ENCODE results near the gene PROSER3.

PROSER3 gene

DNA sequence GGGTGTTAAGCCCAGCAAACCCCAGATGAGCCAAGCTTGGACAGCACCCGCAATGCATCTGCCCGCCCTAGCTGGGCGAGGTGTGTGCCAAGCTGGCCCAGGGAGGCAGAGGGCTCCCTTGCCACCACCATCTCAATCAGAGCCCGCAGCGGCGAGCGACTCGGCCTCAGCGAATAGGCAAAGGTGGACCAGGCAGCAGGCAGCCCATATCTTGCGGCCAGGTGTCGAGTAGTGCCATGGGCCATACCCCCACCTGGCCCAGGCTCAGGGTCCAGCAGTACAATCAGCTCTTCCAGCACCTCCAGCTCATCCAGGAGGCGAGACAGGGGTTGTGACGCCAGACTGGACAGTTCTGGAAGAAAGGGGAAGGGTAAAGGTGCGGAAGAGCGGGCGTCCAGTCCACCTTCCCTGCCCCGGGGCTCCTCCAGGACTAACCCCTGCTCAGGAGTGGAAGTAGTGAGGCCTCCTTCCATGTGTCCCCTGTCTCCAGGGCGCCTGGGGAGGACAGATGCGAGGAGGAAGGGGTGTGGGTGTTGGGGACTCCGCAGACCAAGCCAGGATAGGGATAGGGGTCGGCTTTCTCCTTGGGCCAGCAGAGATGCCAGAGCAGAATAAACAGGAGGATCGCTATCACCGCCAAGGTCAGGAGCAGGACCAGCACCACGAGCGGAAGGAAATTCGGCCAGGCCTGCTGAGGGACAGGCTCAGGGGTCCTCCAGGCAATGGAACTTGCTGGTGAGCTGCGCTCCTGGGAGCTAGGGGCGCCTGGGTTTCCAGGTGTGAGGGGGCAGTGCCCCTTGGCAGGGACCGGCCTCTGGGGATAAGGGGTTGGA, 18.5 kb upstream of the PROSER3 start:
- no peak for DNase-seq

DNA sequence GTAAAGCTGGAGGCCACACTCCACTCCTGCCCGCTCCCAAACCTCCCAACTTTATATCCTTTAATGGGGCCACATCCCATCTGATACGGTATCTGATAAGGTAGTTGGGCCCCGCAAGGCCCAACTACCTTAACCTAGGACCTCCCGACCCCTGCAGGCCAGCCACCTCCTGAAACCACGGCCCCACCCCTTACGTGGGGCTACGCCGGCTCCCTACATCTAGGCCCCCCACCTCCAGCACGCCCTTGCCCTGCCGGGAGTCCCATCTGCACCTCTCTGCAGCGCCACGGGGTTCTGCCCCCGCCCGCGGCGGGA, 17.9 kb upstream of the PROSER3 start:
- DNase-seq, result no peak

DNA sequence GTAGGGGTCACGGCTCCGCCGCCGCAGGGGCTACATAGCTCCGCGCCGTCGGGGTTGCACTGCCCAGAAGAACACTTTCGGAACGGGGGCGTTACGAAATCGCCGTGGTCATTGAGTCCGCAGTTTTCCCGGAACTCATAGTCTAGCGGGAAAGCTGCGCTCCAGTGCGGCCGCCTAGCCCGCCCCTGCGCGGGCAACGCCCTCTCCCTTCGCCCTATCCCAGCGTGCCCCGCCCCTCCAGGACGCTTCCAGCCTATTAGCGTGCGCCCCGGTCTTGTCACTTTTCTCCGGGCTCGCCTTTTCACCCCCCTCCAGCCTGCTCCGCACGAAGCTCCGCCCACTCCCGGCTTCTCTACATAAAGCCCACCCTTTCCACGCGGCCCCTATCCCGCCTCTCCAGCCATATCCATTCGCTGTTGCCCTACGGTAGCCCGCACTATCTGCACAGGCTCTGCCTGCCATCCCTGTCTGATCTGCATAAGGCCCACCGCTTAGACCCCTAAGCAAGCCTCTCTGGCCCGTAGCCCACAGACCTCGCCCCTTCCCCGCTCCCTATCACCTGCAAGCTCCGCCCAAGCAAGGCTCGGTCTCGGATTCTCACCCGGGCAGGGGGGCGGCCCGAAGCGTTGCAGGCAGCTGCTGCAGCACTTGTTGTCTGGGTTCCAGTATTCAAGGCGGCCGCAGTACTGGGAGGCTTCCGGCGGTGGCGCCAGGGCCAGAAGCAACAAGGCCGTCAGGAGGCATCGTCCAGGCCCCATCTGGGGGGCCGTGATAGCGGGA, 17.4 kb upstream of the PROSER3 start:
- peak; percentile 99 for DNase-seq

DNA sequence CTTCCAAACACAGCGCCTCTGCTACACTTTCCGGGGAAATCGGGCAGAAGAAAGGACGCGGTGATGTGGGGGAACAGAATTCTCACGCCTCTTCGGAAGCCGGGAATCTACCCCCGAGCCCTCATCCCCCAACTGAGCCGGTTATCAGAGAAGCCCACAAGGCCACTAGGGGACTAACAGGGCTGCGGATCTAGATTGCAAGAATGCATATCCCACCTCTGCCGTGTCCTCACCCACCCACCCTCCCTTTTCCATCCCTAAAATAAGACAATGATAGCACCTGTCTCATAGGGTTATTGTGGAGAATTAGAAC, 16.8 kb upstream of the PROSER3 start:
- DNase-seq, result no peak

DNA sequence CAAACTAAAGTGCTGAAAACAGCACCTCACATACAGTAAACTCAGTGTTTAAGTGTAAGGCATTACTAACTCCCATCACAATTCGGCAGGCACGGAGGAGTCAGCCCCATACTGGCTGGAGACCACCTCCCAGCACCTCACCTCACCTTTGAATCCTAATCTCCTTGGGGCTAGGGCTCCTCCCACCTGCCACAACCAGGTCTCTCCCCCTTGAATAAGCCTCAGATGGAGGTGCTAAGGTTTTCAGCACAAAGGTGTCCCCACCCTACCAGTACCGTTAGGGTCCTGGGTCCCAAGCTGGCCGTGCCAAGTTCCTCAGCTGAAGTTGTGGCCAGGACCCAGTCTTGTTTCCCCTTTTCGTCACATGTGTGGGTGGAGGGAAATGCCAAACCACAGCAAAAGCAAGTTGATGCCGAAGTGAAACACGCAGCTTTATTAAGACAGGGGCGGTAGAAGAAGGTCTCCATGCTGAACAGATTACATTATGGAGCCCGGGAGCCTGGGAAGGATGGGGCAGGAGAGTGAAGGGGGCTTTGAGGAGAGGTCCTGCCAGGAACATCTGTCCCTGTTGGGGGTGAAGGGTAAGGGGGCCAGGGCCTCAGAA, 15.8 kb upstream of the PROSER3 start, which contains the start of gene IGFLR1:
TSS of gene IGFLR1 (minus strand) at position 332 of the 604 bp plus-strand sequence. CDS start 1,272 bp downstream, outside the sequence.
- peak; percentile 90 to 96 (median 94) for DNase-seq

DNA sequence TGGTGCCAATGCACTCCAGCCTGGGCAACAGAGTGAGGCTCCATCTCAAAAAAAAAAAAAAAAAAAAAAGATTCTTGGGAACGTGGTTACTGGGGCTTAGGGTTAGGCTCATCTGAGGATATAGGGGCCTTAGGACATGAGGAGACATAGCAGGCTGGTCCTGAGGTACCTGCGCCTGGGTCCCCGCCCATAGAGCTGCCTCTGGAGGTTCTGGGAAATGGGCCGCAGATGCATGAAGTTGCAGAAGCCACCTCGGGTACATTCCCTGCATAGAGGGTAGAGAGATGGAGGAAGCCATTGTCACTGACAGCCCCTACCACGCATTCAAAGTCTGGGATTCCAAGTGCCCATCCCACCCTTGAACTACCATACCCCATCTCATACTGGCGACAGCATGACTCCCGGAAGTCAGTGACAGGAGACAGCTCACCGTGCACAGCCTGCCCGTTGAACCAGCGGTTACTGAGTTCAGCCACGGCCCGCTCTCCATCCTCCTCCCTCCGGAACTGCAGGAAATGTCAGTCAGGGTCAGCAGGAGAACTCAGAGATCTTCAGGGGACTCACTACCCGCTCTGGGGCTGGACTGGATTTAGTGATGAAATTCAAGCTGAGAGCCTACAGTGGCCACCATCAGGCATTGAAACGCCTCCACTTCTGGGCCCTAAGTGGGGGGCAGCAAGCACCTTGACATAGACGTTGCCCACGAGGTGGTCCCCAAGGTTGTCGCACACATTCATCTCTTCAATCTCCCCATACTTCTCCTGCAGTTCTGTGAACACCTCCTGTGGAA, 14.1 kb upstream of the PROSER3 start:
- no peak for DNase-seq

DNA sequence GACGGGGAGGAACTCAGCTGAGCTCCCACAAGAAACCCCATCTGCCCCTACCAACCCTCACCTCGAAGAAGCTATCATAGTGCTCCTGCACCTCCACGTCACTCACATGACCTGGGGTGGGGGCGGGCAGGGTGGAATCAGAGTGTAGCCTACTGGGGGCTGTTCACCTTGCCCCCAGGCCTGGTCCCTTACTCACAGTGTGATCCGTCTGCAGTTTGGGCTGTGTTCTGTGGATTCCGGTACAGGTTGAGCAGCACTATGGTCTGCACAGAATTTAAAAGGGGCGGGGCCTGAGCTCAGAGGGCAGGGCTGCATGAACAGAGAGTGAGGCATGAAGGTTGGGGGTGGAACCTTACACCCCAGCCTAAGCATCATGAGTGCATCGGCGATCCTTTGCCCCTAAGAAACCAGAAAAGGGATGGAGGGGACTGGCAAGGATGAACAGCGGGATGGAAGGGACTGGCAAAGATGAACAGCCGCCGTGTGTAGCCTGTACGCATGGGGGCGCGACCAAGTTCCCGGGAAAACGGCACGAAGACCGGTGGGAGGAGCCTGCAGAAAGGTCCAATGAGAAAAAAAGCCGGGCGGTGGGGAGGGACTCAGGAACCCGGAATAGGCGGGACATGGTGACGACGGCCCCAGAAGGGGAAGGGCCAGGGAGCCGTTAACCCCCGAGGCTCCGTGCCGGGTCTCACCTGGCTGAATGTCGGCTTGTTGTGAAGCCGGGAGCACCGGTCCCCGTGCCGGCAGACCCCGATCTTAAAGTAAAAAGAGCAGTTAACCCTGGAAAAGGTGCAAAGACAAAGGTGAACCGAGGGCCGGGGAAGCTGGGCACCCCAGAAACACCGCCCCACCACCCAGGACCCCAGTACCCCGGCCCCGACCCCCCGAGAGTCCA, 13.3 kb upstream of the PROSER3 start:
- peak; percentile 98 for DNase-seq

DNA sequence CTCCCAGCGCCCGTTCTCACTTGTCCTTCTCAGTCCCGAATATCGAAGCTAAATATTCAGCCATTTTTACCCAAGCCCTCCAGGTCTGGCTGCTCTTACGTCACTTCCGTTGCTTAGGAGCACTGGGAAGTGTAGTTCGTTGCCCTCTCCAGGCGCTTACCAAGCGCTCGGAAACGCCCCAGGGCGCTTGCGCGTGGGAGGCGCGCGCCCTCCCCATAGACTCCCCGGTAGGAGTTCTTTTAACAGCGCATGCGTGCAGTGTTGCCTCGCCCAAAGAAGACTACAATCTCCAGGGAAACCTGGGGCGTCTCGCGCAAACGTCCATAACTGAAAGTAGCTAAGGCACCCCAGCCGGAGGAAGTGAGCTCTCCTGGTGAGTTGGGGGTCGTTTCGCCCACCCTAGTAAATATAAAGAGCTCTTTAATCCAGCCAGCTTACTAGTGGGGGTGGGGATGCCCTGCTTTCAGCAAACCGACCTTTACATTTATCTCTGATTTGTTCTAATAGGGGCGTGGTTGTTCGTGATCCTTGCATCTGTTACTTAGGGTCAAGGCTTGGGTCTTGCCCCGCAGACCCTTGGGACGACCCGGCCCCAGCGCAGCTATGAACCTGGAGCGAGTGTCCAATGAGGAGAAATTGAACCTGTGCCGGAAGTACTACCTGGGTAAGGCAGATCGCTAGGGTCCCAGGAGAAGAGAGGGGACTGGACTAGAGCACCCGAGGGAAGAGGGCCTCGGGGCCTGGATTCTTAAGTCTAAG, 12.5 kb upstream of the PROSER3 start, which contains the start of the genes PSENEN and U2AF1L4:
TSS of gene PSENEN (plus strand) at position 324 of the 759 bp plus-strand sequence. CDS start at position 604, 280 bp downstream.
TSS of gene U2AF1L4 (minus strand) at position 91 of the 759 bp plus-strand sequence. CDS start at position 64, 27 bp downstream.
- DNase-seq, result peak; percentile 99 to 100 (median 100)

DNA sequence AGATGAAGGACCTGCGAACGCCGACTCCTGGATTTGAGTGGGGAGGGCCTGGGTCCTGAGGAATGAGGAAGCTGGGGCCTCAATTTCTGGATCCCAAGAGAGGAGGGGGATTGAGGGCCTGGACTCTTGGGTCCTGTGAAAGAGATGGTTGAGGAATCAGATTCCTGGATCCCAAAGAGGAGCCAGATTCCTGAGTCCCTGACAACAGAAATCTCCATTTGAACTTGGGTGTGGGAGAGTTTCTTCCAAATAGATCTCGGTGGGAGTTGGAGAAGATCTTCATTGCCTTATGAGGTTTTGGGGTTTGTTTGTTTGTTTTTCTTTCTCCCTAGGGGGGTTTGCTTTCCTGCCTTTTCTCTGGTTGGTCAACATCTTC, 11.9 kb upstream of the PROSER3 start:
- no peak for DNase-seq

DNA sequence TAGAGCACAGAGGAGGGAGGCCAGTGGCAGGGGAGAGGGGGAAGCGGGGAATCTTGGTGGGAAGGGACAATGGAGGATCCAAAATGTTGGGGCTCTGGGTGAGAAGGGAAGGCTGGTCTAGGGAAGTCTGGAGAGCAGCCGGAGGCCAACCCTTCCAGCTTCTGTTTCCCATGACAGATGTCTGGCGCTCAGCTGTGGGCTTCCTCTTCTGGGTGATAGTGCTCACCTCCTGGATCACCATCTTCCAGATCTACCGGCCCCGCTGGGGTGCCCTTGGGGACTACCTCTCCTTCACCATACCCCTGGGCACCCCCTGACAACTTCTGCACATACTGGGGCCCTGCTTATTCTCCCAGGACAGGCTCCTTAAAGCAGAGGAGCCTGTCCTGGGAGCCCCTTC, 11.4 kb upstream of the PROSER3 start:
- peak in 2 of 3 donors; percentile 22 to 26 for DNase-seq

DNA sequence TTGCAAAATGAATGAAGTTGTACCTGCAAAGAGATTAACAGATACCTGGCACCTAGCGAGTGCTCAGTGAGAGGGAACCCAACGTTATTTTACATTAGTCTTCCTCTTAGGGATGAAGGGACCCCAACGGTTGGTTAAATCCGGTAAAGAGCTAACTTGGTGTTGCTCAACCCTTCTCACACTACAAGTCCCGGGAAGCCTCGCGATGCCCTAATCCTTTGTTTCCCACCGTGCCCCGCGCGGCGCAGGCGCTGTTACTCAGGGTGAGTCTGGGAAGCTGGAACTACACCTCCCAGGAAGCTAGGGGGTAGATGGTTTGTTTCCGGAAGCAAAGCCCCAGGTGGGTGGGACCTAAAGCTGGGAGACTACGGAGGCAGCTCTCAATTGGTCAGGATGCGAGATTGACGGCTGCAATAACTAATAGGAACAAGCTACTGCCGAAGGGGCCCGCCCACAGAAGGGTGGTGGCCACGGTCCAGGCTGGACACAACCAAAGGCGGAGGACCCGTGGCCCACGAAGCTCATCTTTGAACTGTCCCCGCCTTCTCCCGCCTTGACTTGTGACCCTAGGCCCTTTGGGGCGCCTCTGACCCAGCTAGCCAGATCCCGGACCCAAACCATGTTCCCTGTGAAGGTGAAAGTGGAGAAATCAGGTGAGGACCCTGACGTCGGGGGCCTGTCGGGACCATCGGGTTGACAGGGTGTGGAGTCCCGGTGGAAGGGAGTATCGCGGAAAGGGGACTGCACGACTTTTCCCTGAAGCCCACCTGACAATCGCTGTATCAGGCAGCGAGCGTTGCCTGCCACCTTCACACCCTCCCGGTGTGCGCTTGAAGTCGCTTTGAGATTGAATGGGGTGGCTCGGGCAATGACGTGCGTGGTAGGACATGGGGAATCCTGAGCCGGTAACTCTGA, 9.6 kb upstream of the PROSER3 start, which contains the start of gene LIN37:
TSS of gene LIN37 (plus strand) at position 471 of the 915 bp plus-strand sequence. CDS start at position 620, 149 bp downstream.
- DNase-seq, result peak; percentile 99 to 100 (median 100)

DNA sequence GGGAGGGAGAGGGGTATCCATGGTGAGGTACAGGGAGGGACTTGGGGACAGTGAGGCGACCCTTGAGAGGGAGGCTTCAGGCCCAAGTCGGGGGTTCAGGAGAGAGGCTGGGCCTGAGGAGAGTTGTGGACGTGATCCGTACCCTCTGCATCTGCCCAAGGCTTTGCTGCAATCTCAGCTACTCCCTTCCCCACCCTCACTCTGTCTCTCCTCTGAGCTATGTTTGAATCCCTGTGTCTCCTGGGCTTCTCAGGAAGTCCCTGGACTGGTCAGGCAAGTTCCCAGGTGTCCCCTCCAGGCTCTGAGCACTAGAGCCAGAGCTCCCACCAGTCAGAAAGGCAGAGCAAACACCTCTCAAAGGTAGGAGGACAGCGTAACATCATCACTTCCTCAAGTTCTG, 7.8 kb upstream of the PROSER3 start:
- DNase-seq, result no peak

DNA sequence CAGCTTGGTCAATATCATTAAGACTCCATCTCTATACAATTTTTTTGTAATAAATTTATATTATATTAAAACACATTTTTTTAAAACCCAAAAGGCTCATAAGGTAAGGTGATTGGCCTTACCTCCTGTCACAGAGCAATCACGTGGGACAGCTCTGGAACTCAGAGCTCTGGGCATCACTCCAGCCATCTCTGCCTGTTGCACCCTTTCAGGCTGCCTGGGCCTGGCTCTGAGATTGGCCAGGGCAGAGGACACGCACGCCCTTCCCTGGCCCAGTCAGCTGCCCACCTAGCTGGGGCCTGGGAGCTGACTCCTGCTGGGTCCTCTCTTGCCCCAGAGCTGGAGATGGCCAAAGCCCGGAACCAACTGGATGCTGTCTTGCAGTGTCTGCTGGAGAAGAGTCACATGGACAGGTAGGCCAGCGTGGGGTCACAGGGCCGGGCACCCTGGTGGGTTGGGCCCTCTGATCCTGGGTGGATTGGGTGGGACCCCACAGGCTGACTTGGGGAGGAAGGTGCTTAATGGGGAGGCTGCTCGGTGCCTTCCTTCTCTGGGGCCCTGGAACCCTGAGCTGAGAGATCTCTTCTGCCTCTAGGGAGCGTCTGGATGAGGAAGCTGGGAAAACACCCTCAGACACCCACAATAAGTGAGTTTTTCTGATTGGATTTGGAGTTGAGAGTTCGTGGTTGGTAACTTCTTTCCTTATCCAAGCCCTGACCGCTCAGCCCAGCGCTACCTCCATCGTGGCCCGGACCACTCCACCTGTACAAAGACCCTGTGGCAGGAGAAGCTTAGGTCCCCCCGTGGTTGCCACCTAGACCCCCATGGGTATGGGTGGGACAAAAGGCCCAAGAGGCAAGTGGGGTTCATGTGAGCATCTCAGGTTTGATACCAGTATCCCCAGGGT, 5.9 kb upstream of the PROSER3 start:
- peak; percentile 30 to 46 (median 45) for DNase-seq

DNA sequence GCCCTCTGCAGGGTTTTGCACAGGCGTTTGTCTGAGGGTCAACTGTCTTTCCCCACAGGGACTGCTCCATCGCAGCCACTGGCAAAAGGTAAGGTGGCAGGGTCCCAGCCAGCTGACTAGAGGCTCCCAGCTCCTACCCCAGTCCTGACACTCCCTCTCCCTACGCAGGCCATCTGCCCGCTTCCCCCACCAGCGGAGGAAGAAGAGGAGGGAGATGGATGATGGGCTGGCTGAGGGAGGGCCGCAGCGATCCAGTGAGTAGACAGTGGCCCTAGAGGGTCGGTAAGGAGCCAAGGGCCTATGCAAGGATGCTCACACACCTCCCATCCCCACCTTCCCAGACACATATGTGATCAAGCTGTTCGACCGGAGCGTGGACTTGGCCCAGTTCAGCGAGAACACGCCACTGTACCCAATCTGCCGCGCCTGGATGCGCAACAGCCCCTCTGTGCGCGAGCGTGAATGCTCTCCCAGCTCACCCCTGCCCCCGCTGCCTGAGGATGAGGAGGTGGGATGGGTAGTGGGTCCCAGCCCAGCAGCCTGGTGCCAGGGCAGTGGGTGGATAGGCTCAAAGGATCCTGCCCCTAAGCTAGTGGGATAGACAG, 5.1 kb upstream of the PROSER3 start:
- DNase-seq, result no peak

DNA sequence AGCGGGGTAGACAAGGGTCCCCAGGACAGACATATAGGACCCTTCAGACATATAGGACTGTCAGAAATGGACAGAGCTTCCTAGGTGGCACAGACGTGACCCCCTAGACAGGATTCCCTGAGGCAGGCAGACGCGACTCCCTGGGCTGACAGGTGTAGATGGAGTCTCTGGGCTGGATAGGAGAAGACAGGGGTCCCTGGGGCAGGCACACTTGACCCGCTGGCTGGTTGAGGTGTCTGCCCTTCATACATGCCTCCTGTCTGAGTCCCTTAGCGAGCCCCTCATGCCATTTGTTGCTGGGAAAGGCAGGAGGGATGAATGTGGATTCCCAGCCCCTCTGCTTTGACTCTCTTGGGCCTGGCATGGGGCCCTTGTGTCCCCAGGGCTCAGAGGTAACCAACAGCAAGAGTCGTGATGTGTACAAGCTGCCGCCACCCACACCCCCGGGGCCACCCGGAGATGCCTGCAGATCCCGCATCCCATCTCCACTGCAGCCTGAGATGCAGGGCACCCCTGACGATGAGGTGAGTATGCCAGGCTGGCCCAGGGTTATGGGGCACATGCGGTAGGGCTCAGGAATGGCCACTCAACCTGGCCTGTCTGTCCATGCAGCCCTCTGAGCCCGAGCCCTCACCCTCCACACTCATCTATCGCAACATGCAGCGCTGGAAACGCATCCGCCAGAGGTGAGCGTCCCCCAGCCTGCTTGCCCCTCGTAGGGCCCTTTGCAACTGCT, 4.2 kb upstream of the PROSER3 start:
- DNase-seq, result no peak

DNA sequence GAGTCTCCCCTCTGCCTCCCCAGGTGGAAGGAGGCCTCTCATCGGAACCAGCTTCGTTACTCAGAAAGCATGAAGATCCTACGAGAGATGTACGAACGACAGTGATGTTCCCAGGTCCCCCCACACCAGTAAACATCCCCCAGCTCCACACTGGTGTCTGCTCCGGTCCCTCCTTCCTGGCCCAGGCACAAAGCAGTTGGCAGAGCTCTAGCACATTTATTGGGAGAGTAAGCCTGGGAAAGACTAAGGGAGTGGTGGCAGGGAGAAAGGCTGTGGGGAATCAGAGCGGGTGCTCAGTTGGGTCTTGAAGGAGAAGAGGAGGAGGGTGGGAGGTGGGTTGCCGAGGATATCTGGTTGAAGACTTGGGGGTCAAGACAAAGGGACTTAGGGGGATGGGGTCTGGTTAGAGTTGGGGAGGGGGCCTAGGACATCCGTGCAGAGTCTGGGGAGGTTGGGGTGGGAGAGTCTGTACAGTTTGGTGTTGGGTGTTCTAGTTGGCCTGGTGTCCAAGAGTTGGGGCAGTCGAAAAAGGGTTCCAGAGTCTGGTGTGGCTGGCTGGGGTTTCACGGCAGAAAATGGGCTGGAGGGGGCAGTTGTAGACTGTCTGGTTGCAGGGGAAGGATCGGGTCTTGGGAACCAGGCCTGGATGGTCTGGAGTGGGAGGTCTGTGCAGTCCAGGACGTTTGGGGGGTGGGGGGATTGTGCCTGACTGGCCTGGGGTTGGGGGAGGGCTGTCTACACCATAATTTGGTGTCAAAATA, 3.4 kb upstream of the PROSER3 start:
- DNase-seq, result no peak
